GM11168 (cell line): Measurements from ENCODE around the gene FCHO2.

Source experiments
- in situ Hi-C: fragments of 300-500 bp; cut with MboI; formaldehyde crosslinking; loops from one replicate; pipeline ENCODE4 v1.12.0; 2022; ENCODE audit warnings: low sequenced_read_pairs; ENCODE audit not compliant: unreplicated experiment

The FCHO2 gene

GRCh38 chr5:72955768-72956323 lies at the start of gene FCHO2:
TSS of gene FCHO2 (plus strand) at chr5:72956041. CDS start at chr5:72956097, 56 bp downstream.
- in situ Hi-C loops, result no loop called here

- in situ Hi-C loops, result no loop called here
These were observed 49.0 kb upstream of the FCHO2 start for GRCh38 chr5:72906806-72907205.

GRCh38 chr5:72908664-72909063 lies 47.2 kb upstream of the FCHO2 start:
- in situ Hi-C loops, result no loop called here

GRCh38 chr5:72917371-72917776 lies 38.5 kb upstream of the FCHO2 start:
- in situ Hi-C loops, result no loop called here

- in situ Hi-C loops, result no loop called here
These were observed 34.9 kb upstream of the FCHO2 start for GRCh38 chr5:72920690-72921502.

GRCh38 chr5:72921886-72922285 lies 34.0 kb upstream of the FCHO2 start:
- in situ Hi-C loops, result no loop called here

GRCh38 chr5:72922422-72922821 lies 33.4 kb upstream of the FCHO2 start:
- in situ Hi-C loops, result no loop called here

GRCh38 chr5:72925336-72926010 lies 30.4 kb upstream of the FCHO2 start:
- in situ Hi-C loops, result loop anchor here (25.0 kb wide), 1 partner anchor 512 kb away; the partner anchor contains the start of gene FOXD1

- in situ Hi-C loops, result loop anchor here (25.0 kb wide), 1 partner anchor 505 kb away; the partner anchor contains the start of gene FOXD1
These were observed 23.2 kb upstream of the FCHO2 start for GRCh38 chr5:72932686-72933085.

GRCh38 chr5:72934953-72935725 lies 20.7 kb upstream of the FCHO2 start:
- in situ Hi-C loops, result loop anchor here (25.0 kb wide), 1 partner anchor 502 kb away; the partner anchor contains the start of gene FOXD1

- in situ Hi-C loops, result loop anchor here (25.0 kb wide), 1 partner anchor 500 kb away; the partner anchor contains the start of gene FOXD1
These were observed 18.9 kb upstream of the FCHO2 start for GRCh38 chr5:72936893-72937292.

GRCh38 chr5:72937517-72938061 lies 18.3 kb upstream of the FCHO2 start:
- in situ Hi-C loops, result loop anchor here (25.0 kb wide), 1 partner anchor 500 kb away; the partner anchor contains the start of gene FOXD1

GRCh38 chr5:72938206-72938605 lies 17.6 kb upstream of the FCHO2 start:
- in situ Hi-C loops, result loop anchor here (25.0 kb wide), 1 partner anchor 499 kb away; the partner anchor contains the start of gene FOXD1

GRCh38 chr5:72940082-72940481 lies 15.8 kb upstream of the FCHO2 start:
- in situ Hi-C loops, result loop anchor here (25.0 kb wide), 1 partner anchor 497 kb away; the partner anchor contains the start of gene FOXD1

- in situ Hi-C loops, result loop anchor here (25.0 kb wide), 1 partner anchor 494 kb away; the partner anchor contains the start of gene FOXD1
These were observed 12.5 kb upstream of the FCHO2 start for GRCh38 chr5:72943307-72943706.

GRCh38 chr5:72947498-72947897 lies 8.3 kb upstream of the FCHO2 start:
- in situ Hi-C loops, result loop anchor here (25.0 kb wide), 1 partner anchor 490 kb away; the partner anchor contains the start of gene FOXD1

GRCh38 chr5:72949481-72949880 lies 6.4 kb upstream of the FCHO2 start:
- in situ Hi-C loops, result loop anchor here (25.0 kb wide), 1 partner anchor 488 kb away; the partner anchor contains the start of gene FOXD1

- in situ Hi-C loops, result no loop called here
These were observed 4.0 kb upstream of the FCHO2 start for GRCh38 chr5:72951671-72952468.

GRCh38 chr5:72954389-72954788 lies 1.5 kb upstream of the FCHO2 start:
- in situ Hi-C loops, result no loop called here
